GM19452 (cell line): ENCODE results near the gene RFXANK.
"Not testable (repeated sequence)": the region's sequence is repeated elsewhere in the genome, so short reads cannot be mapped to it uniquely, and the experiment has no call there.

Source experiments
- ATAC-seq: cut with Tn5 transposase; IDR thresholded peaks from one replicate; pipeline ENCODE4 v1.9.1; 2021; ENCODE audit not compliant: unreplicated experiment

The RFXANK gene, protein sequence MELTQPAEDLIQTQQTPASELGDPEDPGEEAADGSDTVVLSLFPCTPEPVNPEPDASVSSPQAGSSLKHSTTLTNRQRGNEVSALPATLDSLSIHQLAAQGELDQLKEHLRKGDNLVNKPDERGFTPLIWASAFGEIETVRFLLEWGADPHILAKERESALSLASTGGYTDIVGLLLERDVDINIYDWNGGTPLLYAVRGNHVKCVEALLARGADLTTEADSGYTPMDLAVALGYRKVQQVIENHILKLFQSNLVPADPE

GRCh38 chr19:19192078-19192882 lies at the start of gene RFXANK, which contains the start of gene BORCS8:
Gene RFXANK, plus strand, starts transcription at chr19:19192258. Its CDS starts 1,689 bp downstream, at chr19:19193947.
Gene BORCS8, minus strand, starts transcription at chr19:19192152. Its CDS starts 35 bp downstream, at chr19:19192117.
- peak; percentile 84 for ATAC-seq

DNA sequence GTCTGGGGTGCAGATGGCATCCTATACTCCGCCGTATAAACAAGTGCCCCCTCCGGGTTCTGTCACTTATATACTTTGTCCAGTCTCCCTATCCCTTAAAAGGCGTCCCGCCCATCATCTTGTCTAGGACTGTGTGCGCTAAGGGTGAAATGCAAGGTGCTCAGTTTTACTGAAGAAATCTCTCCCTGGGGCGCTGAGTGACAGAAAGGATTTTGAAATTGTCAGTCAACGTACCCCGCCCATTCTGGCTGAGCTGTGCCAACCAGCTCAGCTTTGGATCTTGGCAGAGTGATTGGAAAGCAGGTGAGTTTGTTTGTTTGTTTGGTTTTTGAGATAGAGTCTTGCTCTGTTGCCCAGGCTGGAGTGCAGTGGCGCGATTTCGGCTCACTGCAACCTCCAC lies 49.7 kb upstream of the RFXANK start:
- ATAC-seq, result no peak

GRCh38 chr19:19145281-19145680 lies 46.8 kb upstream of the RFXANK start:
- ATAC-seq, result no peak

- no peak for ATAC-seq
Measured at GRCh38 chr19:19145684-19146608, 46.1 kb upstream of the RFXANK start.

DNA sequence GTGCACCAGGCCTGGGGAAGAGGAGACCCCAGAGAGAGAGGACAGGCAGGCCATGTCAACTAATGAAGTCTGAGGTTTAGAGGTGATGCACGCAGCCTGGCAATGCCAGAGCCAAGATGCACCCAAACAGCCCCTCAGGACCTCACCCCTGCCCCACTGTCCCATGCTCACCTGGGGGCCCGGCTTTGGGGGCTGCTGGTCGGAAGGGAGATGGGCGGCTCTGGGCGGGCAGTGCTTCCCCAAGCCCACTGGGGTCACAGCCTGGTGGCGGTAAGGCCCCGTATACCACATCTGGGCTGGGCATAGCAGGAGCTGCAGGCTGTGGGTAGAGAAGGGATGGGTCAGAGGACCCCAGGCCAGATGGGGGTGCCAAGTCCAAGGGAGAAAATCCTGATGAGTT lies 45.2 kb upstream of the RFXANK start:
- ATAC-seq, result no peak

GRCh38 chr19:19147344-19147743 lies 44.7 kb upstream of the RFXANK start:
- ATAC-seq, result no peak

DNA sequence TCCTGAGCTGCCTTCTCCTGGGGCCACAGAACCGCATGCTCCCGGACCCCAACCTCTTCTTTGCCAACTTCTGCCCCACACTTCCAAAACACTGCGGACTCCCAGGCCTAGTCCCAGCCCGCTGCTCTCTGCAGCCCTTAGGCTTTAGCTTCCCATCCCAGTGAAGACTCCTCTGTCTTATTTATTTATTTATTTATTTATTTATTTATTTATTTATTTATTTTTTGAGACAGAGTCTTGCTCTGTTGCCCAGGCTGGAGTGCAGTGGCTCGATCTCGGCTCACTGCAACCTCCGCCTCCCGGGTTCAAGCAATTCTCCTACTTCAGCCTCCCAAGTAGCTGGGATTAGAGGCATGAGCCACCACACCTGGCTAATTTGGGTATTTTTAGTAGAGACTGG lies 43.6 kb upstream of the RFXANK start:
- not testable (repeated sequence) for ATAC-seq

GRCh38 chr19:19149435-19149834 lies 42.6 kb upstream of the RFXANK start:
- no peak for ATAC-seq

GRCh38 chr19:19151418-19151817 lies 40.6 kb upstream of the RFXANK start:
- no peak for ATAC-seq

GRCh38 chr19:19152668-19153384 lies 39.2 kb upstream of the RFXANK start:
- no peak for ATAC-seq

DNA sequence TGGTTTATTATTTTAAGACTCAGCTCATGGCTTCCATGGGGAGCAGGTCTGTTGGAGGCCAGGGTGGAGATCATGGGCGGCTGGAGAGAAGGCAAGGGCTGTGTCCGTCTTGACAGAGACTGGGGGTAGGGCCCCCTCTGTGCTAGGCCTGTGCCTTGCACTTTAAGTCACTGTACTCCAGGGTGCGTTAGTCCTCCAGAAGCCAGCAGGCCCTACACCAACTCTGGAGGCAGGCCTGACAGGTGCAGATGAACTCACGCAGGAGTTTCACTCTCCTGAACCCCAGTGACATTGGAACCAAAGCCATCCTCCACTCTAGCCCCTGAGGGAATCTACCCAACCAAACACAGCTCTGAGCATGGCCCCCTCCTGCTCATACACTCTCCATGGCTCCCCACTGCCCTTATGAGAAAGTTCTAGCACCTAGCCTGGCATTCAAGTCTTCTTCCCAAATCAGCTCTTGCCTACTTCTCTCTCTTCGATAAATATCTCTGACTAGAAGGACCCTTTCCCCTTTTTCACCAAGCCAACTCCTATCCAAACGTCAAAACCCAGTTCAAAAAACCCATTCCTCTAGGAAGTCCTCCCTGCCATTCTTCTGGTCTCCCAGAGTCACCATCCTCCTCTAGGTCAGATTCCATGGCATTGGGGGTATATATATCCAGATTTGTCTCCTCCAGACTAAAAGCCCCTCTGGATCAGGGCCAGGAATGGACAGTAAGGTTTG lies 37.1 kb upstream of the RFXANK start:
- no peak for ATAC-seq

DNA sequence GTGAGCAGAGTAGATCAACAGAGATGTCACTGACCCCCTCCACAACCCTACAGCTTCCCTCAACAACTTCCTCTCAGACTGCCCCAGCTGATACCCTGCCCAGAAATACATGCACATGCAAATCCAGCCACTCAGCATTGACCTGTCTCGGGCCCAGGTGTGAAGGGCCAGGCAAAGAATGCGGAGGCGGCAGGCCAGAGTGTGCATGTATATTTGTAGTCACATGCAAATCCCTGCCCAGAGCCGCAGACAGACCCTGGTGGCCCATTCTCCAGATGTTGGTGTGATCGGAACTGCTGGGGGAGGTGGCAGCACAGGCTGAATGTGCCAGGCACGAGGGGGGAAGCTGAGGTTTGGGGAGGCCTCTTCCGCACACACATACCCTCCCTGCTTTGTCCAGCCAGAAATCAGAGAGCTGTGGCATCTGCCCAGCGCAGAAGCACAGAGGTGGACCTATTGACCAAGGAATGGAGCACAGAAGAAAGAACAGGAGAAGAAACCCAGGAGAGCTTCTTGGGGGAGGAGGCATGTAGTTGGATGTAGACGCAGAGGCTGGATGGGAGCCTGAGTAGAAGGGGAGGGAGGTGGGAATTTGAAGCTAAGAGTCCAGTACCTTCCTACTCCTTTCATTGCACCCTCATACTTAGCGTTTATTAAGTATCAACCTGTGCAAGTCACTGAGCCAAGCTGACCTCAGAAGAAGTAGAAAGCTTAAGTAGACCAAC lies 36.4 kb upstream of the RFXANK start:
- ATAC-seq, result peak; percentile 69

GRCh38 chr19:19157808-19158207 lies 34.2 kb upstream of the RFXANK start:
- no peak for ATAC-seq

GRCh38 chr19:19159534-19159933 lies 32.5 kb upstream of the RFXANK start:
- no peak for ATAC-seq

DNA sequence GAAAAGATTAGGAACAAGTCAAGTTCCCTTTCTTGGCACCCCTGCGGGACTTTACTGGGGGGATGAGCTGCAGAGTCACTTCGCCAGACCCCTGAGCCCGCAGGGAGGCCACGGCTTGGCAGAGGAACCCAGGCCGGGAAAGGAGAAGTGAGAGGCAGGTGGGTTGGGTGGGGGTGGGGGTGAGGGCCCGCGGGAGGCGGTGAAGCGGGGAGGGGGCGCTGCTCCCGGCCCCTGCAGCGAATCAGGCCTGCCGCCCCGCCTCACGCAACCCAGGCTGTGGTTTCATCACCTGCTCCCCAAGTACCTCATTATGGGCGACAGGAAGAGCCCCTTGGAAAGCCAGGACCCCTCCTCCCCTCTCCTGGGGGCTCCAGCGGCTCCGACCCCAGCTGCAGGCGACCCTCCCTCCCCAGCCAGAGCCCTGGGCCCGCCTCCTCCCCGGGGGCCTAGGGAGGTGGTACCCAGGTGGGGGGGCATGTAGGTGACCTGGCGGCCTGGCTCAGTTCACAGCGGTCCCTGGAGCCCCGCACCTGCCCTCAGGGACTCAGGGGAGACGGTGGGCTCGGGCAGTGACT lies 31.5 kb upstream of the RFXANK start:
- ATAC-seq, result no peak

- no peak for ATAC-seq
Measured at GRCh38 chr19:19162495-19162894, 29.6 kb upstream of the RFXANK start.

DNA sequence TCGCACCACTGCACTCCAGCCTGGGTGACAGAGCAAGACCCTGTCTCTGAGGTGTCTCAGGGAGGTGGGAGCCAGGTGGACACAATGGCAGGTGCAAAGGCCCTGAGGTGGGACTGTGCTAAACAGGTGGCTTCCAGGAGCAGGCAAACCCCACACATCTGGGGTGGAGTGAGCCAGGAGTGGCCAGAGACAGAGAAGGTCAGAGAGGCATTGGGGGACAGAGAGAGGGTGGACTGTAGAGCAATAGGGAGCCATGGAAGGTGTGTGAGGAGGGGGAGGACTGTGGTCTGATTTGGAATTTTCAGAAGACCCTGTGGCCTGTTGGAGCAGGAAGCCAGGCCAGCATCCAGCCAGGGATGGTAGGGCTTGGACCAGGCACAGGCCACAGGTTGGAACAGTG lies 26.7 kb upstream of the RFXANK start:
- no peak for ATAC-seq

DNA sequence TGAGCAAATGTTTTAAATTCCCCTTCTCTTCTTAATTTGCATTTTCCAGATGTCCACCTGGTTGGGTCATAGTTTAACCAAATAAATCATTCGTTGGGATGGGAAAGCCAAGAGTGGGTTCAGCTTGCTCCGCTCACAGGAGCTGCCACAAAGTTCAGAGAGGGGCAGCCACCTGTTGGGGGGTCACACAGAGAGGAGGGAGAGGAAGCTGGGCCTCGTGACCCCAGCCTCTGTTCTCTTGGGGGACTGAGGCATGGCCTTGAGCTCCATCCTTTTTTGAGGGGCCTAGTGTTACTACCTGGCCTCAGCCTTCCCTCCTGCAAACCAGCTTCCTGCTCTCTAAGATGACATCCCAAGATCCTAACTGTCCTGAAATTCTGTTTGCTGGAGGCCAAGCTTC lies 24.4 kb upstream of the RFXANK start:
- ATAC-seq, result no peak
